Measurements from ENCODE around the gene USP10.

The USP10 gene

GRCh38 chr16:84806256-84806889 lies 106.6 kb downstream of the USP10 start:
- DNase-seq (ENCODE audit: low read depth), result no peak

- no peak for DNase-seq (ENCODE audit: low read depth)
These were observed 107.1 kb downstream of the USP10 start for GRCh38 chr16:84806890-84807258.

- DNase-seq (ENCODE audit: low read depth), result no peak
These were observed 108.0 kb downstream of the USP10 start for GRCh38 chr16:84807776-84808175.

- DNase-seq (ENCODE audit: low read depth), result no peak
These were observed 109.0 kb downstream of the USP10 start for GRCh38 chr16:84808826-84809225.

GRCh38 chr16:84810518-84811273 lies 110.9 kb downstream of the USP10 start:
- no peak for DNase-seq (ENCODE audit: low read depth)

GRCh38 chr16:84811529-84811928 lies 111.7 kb downstream of the USP10 start:
- DNase-seq (ENCODE audit: low read depth), result no peak

- DNase-seq (ENCODE audit: low read depth), result no peak
These were observed 113.5 kb downstream of the USP10 start for GRCh38 chr16:84813141-84813934.

GRCh38 chr16:84815462-84815861 lies 115.7 kb downstream of the USP10 start:
- no peak for DNase-seq (ENCODE audit: low read depth)

- DNase-seq (ENCODE audit: low read depth), result no peak
These were observed 116.2 kb downstream of the USP10 start for GRCh38 chr16:84816023-84816422.

- DNase-seq (ENCODE audit: low read depth), result no peak
These were observed 116.7 kb downstream of the USP10 start for GRCh38 chr16:84816485-84816884.

- no peak for DNase-seq (ENCODE audit: low read depth)
These were observed 117.4 kb downstream of the USP10 start for GRCh38 chr16:84817206-84817605.

GRCh38 chr16:84817613-84818012 lies 117.8 kb downstream of the USP10 start:
- DNase-seq (ENCODE audit: low read depth), result no peak

- no peak for DNase-seq (ENCODE audit: low read depth)
These were observed 118.3 kb downstream of the USP10 start for GRCh38 chr16:84818133-84818532.

- no peak for DNase-seq (ENCODE audit: low read depth)
These were observed 119.3 kb downstream of the USP10 start for GRCh38 chr16:84818989-84819643.

- DNase-seq (ENCODE audit: low read depth), result peak; percentile 71
These were observed 120.0 kb downstream of the USP10 start, which contains the start of gene CRISPLD2 for GRCh38 chr16:84819644-84820304. TSS of gene CRISPLD2 (plus strand) at chr16:84819985. CDS start at chr16:84838496, 18,511 bp downstream.

GRCh38 chr16:84820305-84820684 lies 120.5 kb downstream of the USP10 start:
- DNase-seq (ENCODE audit: low read depth), result no peak

- DNase-seq (ENCODE audit: low read depth), result no peak
These were observed 121.0 kb downstream of the USP10 start for GRCh38 chr16:84820771-84821170.

- DNase-seq (ENCODE audit: low read depth), result no peak
These were observed 121.4 kb downstream of the USP10 start for GRCh38 chr16:84821179-84821578.

GRCh38 chr16:84821728-84822689 lies 122.2 kb downstream of the USP10 start:
- DNase-seq (ENCODE audit: low read depth), result no peak

GRCh38 chr16:84822990-84823389 lies 123.2 kb downstream of the USP10 start:
- no peak for DNase-seq (ENCODE audit: low read depth)

GRCh38 chr16:84823484-84823883 lies 123.7 kb downstream of the USP10 start:
- DNase-seq (ENCODE audit: low read depth), result no peak

All from stimulated activated CD8-positive, alpha-beta memory T cell treated with anti-CD3 and anti-CD28 coated beads, Interleukin-7, amount 100 ng/mL, for 24 hours (primary cell).